KMS-11 (cell line): Measurements from ENCODE around the gene ATP13A3.

Experiments used
- H2AFZ ChIP-seq: fragments of 200-600 bp; sonication (generic); 2 replicates; pipeline ENCODE4 v1.6.1; 2016; ENCODE audit warnings: antibody characterized with exemption, mixed run types, low read depth
- H3K27ac ChIP-seq: fragments of 200-600 bp; sonication (generic); 2 replicates; pipeline ENCODE4 v1.6.1; 2016; ENCODE audit warnings: mild to moderate bottlenecking, mixed run types
- H3K27me3 ChIP-seq: fragments of 200-600 bp; sonication (generic); 2 replicates; pipeline ENCODE4 v1.6.1; 2017; ENCODE audit warnings: mild to moderate bottlenecking, low read depth, mixed run types, moderate library complexity; ENCODE audit not compliant: insufficient read depth
- H3K36me3 ChIP-seq: fragments of 200-600 bp; sonication (generic); 2 replicates; pipeline ENCODE4 v1.6.1; 2017; ENCODE audit warnings: mild to moderate bottlenecking, mixed run types; ENCODE audit not compliant: insufficient read depth
- H3K4me1 ChIP-seq: fragments of 200-600 bp; sonication (generic); 2 replicates; pipeline ENCODE4 v1.6.1; 2016; ENCODE audit warnings: mild to moderate bottlenecking, low read depth, mixed run types; ENCODE audit not compliant: poor library complexity, severe bottlenecking
- H3K4me2 ChIP-seq: fragments of 200-600 bp; sonication (generic); 2 replicates; pipeline ENCODE4 v1.7.0; 2016; ENCODE audit warnings: mild to moderate bottlenecking, mixed run types
- H3K4me3 ChIP-seq: fragments of 200-600 bp; sonication (generic); IDR thresholded peaks from 2 replicates; pipeline ENCODE4 v1.6.1; 2017; ENCODE audit warnings: low read depth, low read length, mixed read lengths; ENCODE audit not compliant: insufficient read depth
- H3K79me2 ChIP-seq: fragments of 200-600 bp; sonication (generic); 2 replicates; pipeline ENCODE4 v1.6.1; 2016; ENCODE audit warnings: low read depth, mixed run types; ENCODE audit not compliant: insufficient read depth
- H3K9ac ChIP-seq: fragments of 200-600 bp; sonication (generic); 2 replicates; pipeline ENCODE4 v1.6.1; 2016; ENCODE audit warnings: mild to moderate bottlenecking, mixed run types
- H4K20me1 ChIP-seq: fragments of 200-600 bp; sonication (generic); 2 replicates; pipeline ENCODE4 v1.6.1; 2016; ENCODE audit warnings: mild to moderate bottlenecking, mixed run types; ENCODE audit not compliant: insufficient read depth
- TF ChIP-seq, protein P1 (sequence below): fragments of 200-600 bp; sonication (generic); conservative IDR thresholded peaks from 2 replicates; pipeline ENCODE4 v1.6.1; 2017; ENCODE audit warnings: low read depth, mild to moderate bottlenecking, antibody characterized with exemption, low read length, moderate library complexity, mixed read lengths

The ATP13A3 gene

GRCh38 chr3:194434503-194434902 lies 52.3 kb downstream of the ATP13A3 start:
- Histone ChIP-seq H3K36me3 (peaks cover 7% of the 10 kb centered on the region; the same call in 1 of the 2 replicates), H4K20me1 (no peaks in the 10 kb centered on the region), H3K4me3 (no peak overlapping the region), H2AFZ (no peak overlapping the region), H3K9ac (no peak overlapping the region), H3K27ac (no peak overlapping the region), H3K4me1 (no peaks in the 10 kb centered on the region), H3K27me3 (no peaks in the 10 kb centered on the region), H3K79me2 (no peaks in the 10 kb centered on the region), H3K4me2 (no peak overlapping the region)
- TF ChIP-seq, protein P1, sequence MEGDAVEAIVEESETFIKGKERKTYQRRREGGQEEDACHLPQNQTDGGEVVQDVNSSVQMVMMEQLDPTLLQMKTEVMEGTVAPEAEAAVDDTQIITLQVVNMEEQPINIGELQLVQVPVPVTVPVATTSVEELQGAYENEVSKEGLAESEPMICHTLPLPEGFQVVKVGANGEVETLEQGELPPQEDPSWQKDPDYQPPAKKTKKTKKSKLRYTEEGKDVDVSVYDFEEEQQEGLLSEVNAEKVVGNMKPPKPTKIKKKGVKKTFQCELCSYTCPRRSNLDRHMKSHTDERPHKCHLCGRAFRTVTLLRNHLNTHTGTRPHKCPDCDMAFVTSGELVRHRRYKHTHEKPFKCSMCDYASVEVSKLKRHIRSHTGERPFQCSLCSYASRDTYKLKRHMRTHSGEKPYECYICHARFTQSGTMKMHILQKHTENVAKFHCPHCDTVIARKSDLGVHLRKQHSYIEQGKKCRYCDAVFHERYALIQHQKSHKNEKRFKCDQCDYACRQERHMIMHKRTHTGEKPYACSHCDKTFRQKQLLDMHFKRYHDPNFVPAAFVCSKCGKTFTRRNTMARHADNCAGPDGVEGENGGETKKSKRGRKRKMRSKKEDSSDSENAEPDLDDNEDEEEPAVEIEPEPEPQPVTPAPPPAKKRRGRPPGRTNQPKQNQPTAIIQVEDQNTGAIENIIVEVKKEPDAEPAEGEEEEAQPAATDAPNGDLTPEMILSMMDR: no peak

- H3K27ac ChIP-seq: no peak overlapping the region
- TF ChIP-seq, protein P1: no peak
- H4K20me1 ChIP-seq: no peaks in the 10 kb centered on the region
- no peak overlapping the region for H3K9ac ChIP-seq
- H2AFZ ChIP-seq: no peak overlapping the region
- no peaks in the 10 kb centered on the region for H3K4me1 ChIP-seq
- no peak overlapping the region for H3K4me3 ChIP-seq
- peaks cover 13% of the 10 kb centered on the region; the same call in 1 of the 2 replicates for H3K36me3 ChIP-seq
- H3K79me2 ChIP-seq: no peaks in the 10 kb centered on the region
- H3K27me3 ChIP-seq: no peaks in the 10 kb centered on the region
- no peak overlapping the region for H3K4me2 ChIP-seq
Measured at GRCh38 chr3:194431554-194431953, 55.2 kb downstream of the ATP13A3 start.

GRCh38 chr3:194425399-194425798 lies 61.4 kb downstream of the ATP13A3 start:
- no peaks in the 10 kb centered on the region for H3K27me3 ChIP-seq
- no peak overlapping the region for H3K27ac ChIP-seq
- no peaks in the 10 kb centered on the region for H4K20me1 ChIP-seq
- no peak overlapping the region for H3K4me3 ChIP-seq
- H3K4me1 ChIP-seq: no peaks in the 10 kb centered on the region
- TF ChIP-seq, protein P1: no peak
- H3K36me3 ChIP-seq: peaks cover 7% of the 10 kb centered on the region; the same call in 1 of the 2 replicates
- H3K9ac ChIP-seq: no peak overlapping the region
- no peak overlapping the region for H3K4me2 ChIP-seq
- no peaks in the 10 kb centered on the region for H3K79me2 ChIP-seq
- H2AFZ ChIP-seq: no peak overlapping the region

DNA sequence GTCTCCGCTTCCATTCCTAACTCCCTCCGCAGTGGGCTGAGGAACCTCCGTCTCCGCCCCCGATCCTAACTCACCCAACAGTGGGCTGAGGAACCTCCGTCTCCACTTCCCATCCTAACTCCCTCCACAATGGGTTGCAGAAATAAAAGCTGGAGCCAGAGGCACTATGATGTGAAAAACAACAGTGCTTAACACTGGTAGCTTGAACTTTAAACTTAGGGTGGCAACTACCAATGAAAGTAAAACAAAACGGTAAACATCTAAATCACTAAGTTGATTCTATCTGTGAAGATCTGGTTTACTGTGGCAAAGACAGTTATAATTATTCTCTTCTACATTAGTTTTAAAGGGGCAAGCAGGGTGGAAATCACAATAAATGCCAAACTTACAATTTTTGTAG lies 61.8 kb downstream of the ATP13A3 start:
- no peaks in the 10 kb centered on the region for H3K79me2 ChIP-seq
- no peak overlapping the region for H2AFZ ChIP-seq
- no peaks in the 10 kb centered on the region for H3K27me3 ChIP-seq
- TF ChIP-seq, protein P1: no peak
- H3K9ac ChIP-seq: no peak overlapping the region
- no peaks in the 10 kb centered on the region for H3K4me1 ChIP-seq
- H3K4me3 ChIP-seq: no peak overlapping the region
- H3K27ac ChIP-seq: no peak overlapping the region
- peaks cover 7% of the 10 kb centered on the region; the same call in 1 of the 2 replicates for H3K36me3 ChIP-seq
- H4K20me1 ChIP-seq: no peaks in the 10 kb centered on the region
- no peak overlapping the region for H3K4me2 ChIP-seq
